Transverse colon (tissue), 4 donors: ENCODE measurements around the gene TTC28. TPM values are rescaled to one million over a fixed set of nuclear protein-coding genes. Genes with fewer than 3 reads are reported as not detected.

ENCODE experiments used
- DNase-seq: peaks from one replicate; pipeline ENCODE4 v3.0.0-alpha.2; 2019
- H3K27ac ChIP-seq, 4 donors: fragments of 200-600 bp; sonication (generic); 2 replicates each; pipeline ENCODE4 v1.5.1; 2016 to 2018; ENCODE audit warnings: inconsistent platforms in 4 of 4
- H3K27me3 ChIP-seq: fragments of 200-600 bp; sonication (generic); 2 replicates; pipeline ENCODE4 v1.5.1; 2017; ENCODE audit warnings: inconsistent platforms
- H3K36me3 ChIP-seq, 4 donors: fragments of 200-600 bp; sonication (generic); 2 replicates each; pipeline ENCODE4 v1.5.1; 2017 to 2019; ENCODE audit warnings: inconsistent platforms in 4 of 4
- H3K4me1 ChIP-seq, 4 donors: fragments of 200-600 bp; sonication (generic); 2 replicates each; pipeline ENCODE4 v1.5.1; 2017 to 2020; ENCODE audit warnings: inconsistent platforms in 4 of 4
- H3K4me3 ChIP-seq, 4 donors: fragments of 200-600 bp; sonication (generic); 1 replicate in 1 of 4; 2 replicates in 3 of 4; pipeline versions ENCODE4 v1.5.1 to v1.6.1; 2017 to 2019; ENCODE audit warnings: inconsistent platforms in 4 of 4
- H3K9me3 ChIP-seq, 2 donors: fragments of 200-600 bp; sonication (generic); 2 replicates each; pipeline ENCODE4 v1.5.1; 2017 to 2019; ENCODE audit warnings: inconsistent platforms in 2 of 2
- EP300 ChIP-seq: sonication (generic); formaldehyde crosslinking; IDR thresholded peaks from one replicate; pipeline ENCODE4 v1.6.1; 2017; ENCODE audit warnings: antibody characterized with exemption, low read depth
- POLR2A ChIP-seq: fragments of 450-650 bp; IDR thresholded peaks from one replicate; pipeline ENCODE4 v1.6.1; 2016; ENCODE audit warnings: antibody characterized with exemption, mild to moderate bottlenecking, moderate library complexity
- POLR2AphosphoS5 ChIP-seq, 3 donors: sonication (generic); formaldehyde crosslinking; IDR thresholded peaks; one replicate each; pipeline ENCODE4 v1.6.1; 2016; ENCODE audit warnings: antibody characterized with exemption in 3 of 3
- WGBS, 2 donors: methylation state at CpG; one replicate each; pipeline ENCODE4 v1.1.5; 2018; ENCODE audit warnings: low coverage in 1 of 2; 5-methylcytosine and 5-hydroxymethylcytosine counted together
- in situ Hi-C, 4 donors: fragments of 200-750 bp; cut with MboI; loops; one replicate each; pipeline versions ENCODE4 v1.15.0 to v1.15.1; 2017; ENCODE audit warnings: low sequenced_read_pairs in 3 of 4, low pct_ligation_motif_present in 1 of 4, low pct_unique_long_range_greater_than_20kb in 1 of 4
- intact Hi-C: fragments of 100-400 bp; cut with DNase I; formaldehyde crosslinking; loops from one replicate; pipeline ENCODE4 v1.15.1; 2023; ENCODE audit warnings: low total_unique reads
- total RNA-seq, 4 donors: library from RNA; depleted of rRNA; stranded (reverse); fragments of >200 nt; gene quantifications; one replicate each; pipeline ENCODE4 v1.1.0, GENCODE V29; 2016
- TF ChIP-seq, protein P1 (sequence below), 5 experiments: fragments of 200-600 bp in 3 of 5; fragments of 450-650 bp in 2 of 5; sonication (generic) in 3 of 5; IDR thresholded peaks; 1 replicate in 2 of 5; 2 replicates in 3 of 5; pipeline ENCODE4 v1.5.1; 2016 to 2017; ENCODE audit warnings: antibody characterized with exemption in 5 of 5, inconsistent platforms in 3 of 5, mild to moderate bottlenecking in 2 of 5, moderate library complexity in 1 of 5

TTC28 gene
- total RNA-seq, 4 donors from 2014 or later: 7.6 to 84.2 (median 12.4) TPM

- TF ChIP-seq POLR2AphosphoS5 (IDR thresholded peaks at IDR 0.05): no peak
- TF ChIP-seq, protein P1, sequence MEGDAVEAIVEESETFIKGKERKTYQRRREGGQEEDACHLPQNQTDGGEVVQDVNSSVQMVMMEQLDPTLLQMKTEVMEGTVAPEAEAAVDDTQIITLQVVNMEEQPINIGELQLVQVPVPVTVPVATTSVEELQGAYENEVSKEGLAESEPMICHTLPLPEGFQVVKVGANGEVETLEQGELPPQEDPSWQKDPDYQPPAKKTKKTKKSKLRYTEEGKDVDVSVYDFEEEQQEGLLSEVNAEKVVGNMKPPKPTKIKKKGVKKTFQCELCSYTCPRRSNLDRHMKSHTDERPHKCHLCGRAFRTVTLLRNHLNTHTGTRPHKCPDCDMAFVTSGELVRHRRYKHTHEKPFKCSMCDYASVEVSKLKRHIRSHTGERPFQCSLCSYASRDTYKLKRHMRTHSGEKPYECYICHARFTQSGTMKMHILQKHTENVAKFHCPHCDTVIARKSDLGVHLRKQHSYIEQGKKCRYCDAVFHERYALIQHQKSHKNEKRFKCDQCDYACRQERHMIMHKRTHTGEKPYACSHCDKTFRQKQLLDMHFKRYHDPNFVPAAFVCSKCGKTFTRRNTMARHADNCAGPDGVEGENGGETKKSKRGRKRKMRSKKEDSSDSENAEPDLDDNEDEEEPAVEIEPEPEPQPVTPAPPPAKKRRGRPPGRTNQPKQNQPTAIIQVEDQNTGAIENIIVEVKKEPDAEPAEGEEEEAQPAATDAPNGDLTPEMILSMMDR (IDR thresholded peaks at IDR 0.05): no peak
- no peak for TF ChIP-seq EP300
- TF ChIP-seq POLR2A: no peak
- H3K36me3 ChIP-seq: no peaks in the 10 kb centered on the region
- intact Hi-C loops: loop anchor here (10.0 kb wide), 1 partner anchor 808 kb away; no protein-coding TSS in a partner anchor
- in situ Hi-C loops: loop anchor here in 1 of 4 donors (25.0 kb wide), 1 partner anchor 820 kb away; no protein-coding TSS in a partner anchor
- H3K27ac ChIP-seq: no peak overlapping the region
- no peaks in the 10 kb centered on the region for H3K27me3 ChIP-seq
- H3K9me3 ChIP-seq: no peaks in the 10 kb centered on the region
- peaks cover 2 to 14% (median 10%) of the 10 kb centered on the region in 4 donors for H3K4me1 ChIP-seq
- peak; percentile 5 for DNase-seq
- WGBS, 2 donors: 80 to 83% methylated on average over 2 to 12 of the region's 12 CpGs
- no peak overlapping the region for H3K4me3 ChIP-seq
Measured at GRCh38 chr22:28016781-28017557, 662.7 kb downstream of the TTC28 start.

- in situ Hi-C loops: loop anchor here in 1 of 4 donors (25.0 kb wide), 1 partner anchor 821 kb away; no protein-coding TSS in a partner anchor
- Histone ChIP-seq H3K27ac (no peak overlapping the region), H3K27me3 (no peaks in the 10 kb centered on the region), H3K9me3 (no peaks in the 10 kb centered on the region), H3K4me1 (peaks cover 2 to 11% (median 8%) of the 10 kb centered on the region in 4 donors), H3K4me3 (no peak overlapping the region), H3K36me3 (no peaks in the 10 kb centered on the region)
- 90% methylated on average over 16 of the region's 16 CpGs; no CpG with 5 or more reads in 1 of the 2 donors for WGBS, 2 donors
- peak; percentile 6 for DNase-seq
- TF ChIP-seq EP300 (no peak), POLR2A (no peak), POLR2AphosphoS5 (IDR thresholded peaks at IDR 0.05) (no peak)
- TF ChIP-seq, protein P1 (IDR thresholded peaks at IDR 0.05): no peak
- intact Hi-C loops: loop anchor here (10.0 kb wide), 1 partner anchor 809 kb away; no protein-coding TSS in a partner anchor
Measured at GRCh38 chr22:28015676-28016601, 663.7 kb downstream of the TTC28 start.

GRCh38 chr22:28015046-28015425 is 664.6 kb downstream of the TTC28 start:
- WGBS, 2 donors: 77% methylated on average over 2 of the region's 2 CpGs; no CpG with 5 or more reads in 1 of the 2 donors
- Histone ChIP-seq H3K9me3 (no peaks in the 10 kb centered on the region), H3K4me1 (peaks cover 0 to 2% (median 0%) of the 10 kb centered on the region in 4 donors), H3K27me3 (no peaks in the 10 kb centered on the region), H3K36me3 (no peaks in the 10 kb centered on the region), H3K4me3 (no peak overlapping the region), H3K27ac (no peak overlapping the region)
- DNase-seq: no peak
- intact Hi-C loops (loop anchor here (10.0 kb wide), 1 partner anchor 810 kb away; no protein-coding TSS in a partner anchor), in situ Hi-C loops (loop anchor here in 1 of 4 donors (25.0 kb wide), 1 partner anchor 822 kb away; no protein-coding TSS in a partner anchor)
- TF ChIP-seq POLR2A (no peak), POLR2AphosphoS5 (IDR thresholded peaks at IDR 0.05) (no peak), EP300 (no peak)
- TF ChIP-seq, protein P1 (IDR thresholded peaks at IDR 0.05): no peak
